GM18868 (cell line): Measurements from ENCODE around the gene DTWD2.
"Not testable (repeated sequence)": the region's sequence is repeated elsewhere in the genome, so short reads cannot be mapped to it uniquely, and the experiment has no call there.

ENCODE experiments used
- ATAC-seq: cut with Tn5 transposase; IDR thresholded peaks from one replicate; pipeline ENCODE4 v1.9.1; 2021; ENCODE audit warnings: mild to moderate bottlenecking, moderate library complexity; ENCODE audit not compliant: unreplicated experiment

DTWD2 gene

DNA sequence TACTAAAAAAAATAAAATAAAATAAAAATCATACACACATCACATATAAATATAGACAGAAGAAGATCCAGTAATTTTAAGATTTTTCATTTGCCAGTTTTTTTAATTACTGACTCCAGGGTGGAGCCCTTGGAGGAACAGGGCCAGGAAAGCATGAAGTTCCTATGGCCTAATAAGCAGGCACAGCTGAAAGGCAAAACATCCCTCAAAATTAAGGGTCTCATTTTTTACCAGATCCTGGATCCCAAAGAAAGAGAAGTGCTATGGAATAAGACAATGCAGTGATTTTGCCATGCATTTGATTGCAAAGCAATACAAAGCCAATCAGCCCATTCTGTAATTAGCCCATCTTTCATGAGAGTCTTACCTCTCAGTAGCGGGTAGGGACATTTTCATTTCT lies 11.3 kb upstream of the DTWD2 start:
- no peak for ATAC-seq

DNA sequence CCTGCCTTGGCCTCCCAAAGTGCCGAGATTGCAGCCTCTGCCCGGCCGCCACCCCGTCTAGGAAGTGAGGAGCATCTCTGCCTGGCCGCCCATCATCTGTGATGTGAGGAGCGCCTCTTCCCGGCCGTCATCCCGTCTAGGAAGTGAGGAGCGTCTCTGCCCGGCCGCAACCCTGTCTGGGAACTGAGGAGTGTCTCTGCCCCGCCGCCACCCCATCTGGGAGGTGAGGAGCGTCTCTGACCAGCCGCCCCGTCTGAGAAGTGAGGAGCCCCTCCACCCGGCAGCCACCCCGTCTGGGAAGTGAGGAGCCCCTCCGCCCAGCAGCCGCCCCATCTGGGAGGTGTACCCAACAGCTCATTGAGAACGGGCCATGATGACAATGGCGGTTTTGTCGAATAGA lies 10.5 kb upstream of the DTWD2 start:
- ATAC-seq: not testable (repeated sequence)

DNA sequence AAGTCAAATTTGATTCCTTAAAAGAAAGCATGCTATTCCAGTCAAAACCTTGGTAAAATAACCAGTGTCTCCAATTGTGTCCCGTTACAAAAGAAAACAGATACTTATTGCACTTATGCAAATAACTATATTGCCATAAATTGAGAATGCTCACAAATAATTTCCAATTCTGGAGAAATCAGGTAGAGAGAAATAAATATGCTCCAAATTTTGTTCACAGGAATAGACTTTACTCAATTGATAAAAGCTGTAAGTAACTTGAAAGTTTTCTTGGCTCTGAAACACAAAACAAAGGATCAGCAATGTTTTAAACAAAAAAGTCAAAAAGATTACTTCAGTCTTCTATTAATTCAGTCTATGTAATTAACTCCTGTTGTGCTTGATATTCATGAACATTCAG lies 7.8 kb upstream of the DTWD2 start:
- ATAC-seq: no peak

DNA sequence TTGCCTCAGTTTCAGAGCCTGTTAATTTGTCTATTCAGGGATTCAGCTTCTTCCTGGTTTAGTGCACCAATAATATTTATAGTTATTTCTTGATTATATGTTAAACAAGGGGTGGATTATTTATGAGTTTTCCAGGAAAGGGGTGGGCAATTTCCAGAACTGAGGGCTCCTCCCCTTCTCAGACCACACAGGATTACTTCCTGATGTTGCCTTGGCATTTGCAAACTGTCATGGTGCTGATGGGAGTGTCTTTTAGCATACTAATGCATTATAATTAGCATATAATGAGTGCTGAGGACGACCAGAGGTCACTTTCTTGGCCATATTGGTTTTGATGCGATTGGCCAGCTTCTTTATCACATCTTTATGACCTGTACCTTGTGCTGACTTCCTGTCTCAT lies 6.2 kb upstream of the DTWD2 start:
- ATAC-seq: no peak

DNA sequence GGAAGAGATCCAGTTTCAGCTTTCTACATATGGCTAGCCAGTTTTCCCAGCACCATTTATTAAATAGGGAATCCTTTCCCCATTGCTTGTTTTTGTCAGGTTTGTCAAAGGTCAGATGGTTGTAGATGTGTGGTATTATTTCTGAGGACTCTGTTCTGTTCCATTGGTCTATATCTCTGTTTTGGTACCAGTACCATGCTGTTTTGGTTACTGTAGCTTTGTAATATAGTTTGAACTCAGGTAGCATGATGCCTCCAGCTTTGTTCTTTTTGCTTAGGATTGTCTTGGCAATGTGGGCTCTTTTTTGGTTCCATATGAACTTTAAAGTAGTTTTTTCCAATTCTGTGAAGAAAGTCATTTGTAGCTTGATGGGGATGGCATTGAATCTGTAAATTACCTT lies 4.8 kb upstream of the DTWD2 start:
- ATAC-seq: not testable (repeated sequence)

DNA sequence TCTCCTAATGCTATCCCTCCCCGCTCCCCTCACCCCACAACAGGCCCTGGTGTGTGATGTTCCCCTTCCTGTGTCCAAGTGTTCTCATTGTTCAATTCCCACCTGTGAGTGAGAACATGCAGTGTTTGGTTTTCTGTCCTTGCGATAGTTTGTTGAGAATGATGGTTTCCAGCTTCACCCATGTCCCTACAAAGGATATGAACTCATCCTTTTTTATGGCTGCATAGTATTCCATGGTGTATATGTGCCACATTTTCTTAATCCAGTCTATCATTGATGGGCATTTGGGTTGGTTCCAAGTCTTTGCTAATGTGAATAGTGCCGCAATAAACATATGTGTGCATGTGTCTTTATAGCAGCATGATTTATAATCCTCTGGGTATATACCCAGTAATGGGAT lies 3.7 kb upstream of the DTWD2 start:
- not testable (repeated sequence) for ATAC-seq

DNA sequence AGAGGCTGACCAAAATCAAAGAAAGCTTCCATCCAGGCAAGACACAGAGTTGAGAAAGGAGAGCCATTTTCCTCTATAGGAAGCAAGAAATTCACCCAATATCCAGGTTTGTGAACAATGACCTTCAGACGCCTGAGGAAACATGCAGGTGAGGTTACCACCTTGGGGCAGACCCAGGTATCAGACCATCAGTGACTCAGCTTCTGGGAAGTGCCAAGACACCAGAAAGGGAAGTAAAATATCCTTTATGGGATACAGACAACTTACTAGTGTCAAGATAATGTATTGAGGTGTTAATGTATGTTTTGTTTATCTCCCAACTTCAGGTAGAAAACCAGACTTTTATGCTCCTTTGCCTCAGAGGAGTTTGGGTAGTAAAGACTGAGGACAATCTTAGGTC lies 2.2 kb upstream of the DTWD2 start:
- no peak for ATAC-seq

DNA sequence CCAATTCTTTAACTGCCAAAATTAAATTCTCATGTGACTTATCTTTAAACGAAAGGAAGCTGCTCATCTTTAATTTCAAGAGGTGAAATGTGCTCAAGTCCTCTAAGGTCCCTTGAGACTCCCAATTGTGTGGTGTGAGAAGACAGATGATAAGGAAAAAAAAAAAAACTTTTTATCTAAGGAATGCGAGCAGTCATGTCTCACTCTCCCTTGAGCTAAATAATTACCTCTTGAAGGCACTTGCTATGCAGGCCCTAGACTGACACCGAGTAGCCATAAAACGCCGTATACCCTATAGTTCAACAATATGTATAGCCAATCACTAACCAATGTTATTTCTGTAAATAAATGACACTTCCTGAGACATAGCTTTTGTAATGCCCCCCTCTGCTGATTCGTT lies 1.5 kb upstream of the DTWD2 start:
- no peak for ATAC-seq

DNA sequence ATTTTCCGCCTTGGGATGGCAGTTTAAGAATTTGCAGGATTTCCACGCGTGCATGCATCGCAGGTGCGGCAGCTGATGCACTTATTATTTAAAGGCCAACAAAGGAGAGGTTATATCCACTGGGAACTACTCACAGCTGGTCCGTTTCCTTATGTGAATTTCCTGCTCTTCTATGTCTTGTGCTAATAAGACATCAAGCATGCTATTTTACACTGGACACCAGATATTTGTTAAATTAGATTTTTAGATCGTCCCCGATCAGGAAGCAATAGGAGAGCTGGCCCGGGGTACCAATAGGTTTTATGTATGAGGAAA lies 476 bp upstream of the DTWD2 start:
- ATAC-seq: no peak

DNA sequence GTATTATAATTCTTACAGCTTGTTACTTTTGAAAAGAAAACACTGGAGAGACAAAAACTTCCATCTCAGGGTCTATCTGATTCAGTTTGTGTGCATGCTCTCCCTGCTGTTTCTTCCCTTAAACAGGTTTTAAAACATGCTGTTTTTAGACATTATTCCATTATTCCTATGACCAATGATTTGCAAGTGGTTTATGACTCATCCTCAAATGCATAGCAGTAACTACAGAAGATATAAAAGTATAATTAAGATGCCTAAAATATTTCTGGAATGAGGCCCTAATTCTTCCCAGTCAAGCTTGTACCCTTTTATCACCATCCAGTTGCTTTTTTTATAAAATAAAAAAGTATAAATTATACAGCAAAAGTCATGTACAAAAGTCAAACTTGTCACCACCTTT lies 3.7 kb downstream of the DTWD2 start:
- no peak for ATAC-seq

DNA sequence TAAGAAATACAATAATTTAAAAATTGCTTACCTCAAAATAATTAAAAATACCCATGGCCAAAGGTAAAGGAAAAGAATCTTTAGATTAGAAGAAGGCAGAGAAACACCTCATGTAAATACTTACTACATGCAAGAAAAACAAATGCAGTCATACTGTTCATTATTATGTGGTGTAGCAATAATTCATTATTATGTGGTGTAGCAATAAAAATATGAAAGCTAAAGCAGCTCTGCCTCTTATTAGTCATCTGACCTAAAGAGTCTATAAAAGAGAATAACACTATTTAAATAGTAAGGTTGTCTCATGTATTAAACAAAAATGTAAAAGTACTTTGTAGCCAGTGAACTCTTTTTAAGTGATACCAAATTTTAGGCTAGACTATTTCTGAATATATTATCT lies 6.6 kb downstream of the DTWD2 start:
- no peak for ATAC-seq

DNA sequence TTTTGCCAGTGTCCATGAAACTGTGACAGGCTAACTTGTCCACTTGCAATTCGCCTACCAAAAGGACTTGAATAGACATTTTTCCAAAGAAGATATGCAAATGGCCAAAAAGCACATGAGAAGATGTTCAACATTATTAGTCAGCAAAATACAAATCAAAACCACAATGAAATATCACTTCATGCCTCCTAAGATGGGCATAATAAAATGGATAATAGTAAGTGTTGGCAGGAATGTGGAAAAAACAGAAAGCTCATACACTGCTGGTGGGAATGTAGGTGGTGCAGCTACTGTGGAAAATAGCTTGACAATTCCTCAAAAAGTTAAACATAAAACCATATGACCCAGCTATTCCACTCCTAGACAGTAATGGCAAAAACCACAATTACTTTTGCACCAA lies 7.9 kb downstream of the DTWD2 start:
- ATAC-seq: no peak

DNA sequence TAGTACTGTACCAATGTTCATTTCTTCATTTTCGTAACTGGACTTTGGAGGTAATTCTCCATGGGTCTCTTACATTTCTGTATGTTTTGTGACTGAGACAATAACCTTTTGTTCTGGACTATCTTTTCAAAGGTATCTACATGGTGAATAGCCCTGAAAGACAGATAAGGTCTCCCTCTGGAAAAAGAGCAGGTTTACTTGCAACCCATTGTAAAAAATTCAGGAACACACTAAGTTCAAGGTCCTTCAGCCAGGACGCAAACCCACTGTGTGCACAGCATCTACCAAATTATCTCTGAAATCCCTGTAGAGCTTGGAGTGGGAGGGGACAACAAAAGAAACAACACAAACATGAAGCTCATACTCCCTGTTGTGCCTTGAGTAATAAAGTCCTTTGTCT lies 8.3 kb downstream of the DTWD2 start:
- no peak for ATAC-seq

DNA sequence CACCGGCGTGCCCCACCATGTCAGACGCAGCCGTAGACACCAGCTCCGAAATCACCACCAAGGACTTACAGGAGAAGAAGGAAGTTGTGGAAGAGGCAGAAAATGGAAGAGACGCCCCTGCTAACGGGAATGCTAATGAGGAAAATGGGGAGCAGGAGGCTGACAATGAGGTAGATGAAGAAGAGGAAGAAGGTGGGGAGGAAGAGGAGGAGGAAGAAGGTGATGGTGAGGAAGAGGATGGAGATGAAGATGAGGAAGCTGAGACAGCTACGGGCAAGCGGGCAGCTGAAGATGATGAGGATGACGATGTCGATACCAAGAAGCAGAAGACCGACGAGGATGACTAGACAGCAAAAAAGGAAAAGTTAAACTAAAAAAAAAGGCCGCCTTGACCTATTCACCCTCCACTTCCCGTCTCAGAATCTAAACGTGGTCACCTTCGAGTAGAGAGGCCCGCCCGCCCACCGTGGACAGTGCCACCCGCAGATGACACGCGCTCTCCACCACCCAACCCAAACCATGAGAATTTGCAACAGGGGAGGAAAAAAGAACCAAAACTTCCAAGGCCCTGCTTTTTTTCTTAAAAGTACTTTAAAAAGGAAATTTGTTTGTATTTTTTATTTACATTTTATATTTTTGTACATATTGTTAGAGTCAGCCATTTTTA lies 14.4 kb downstream of the DTWD2 start:
- ATAC-seq: not testable (repeated sequence)

DNA sequence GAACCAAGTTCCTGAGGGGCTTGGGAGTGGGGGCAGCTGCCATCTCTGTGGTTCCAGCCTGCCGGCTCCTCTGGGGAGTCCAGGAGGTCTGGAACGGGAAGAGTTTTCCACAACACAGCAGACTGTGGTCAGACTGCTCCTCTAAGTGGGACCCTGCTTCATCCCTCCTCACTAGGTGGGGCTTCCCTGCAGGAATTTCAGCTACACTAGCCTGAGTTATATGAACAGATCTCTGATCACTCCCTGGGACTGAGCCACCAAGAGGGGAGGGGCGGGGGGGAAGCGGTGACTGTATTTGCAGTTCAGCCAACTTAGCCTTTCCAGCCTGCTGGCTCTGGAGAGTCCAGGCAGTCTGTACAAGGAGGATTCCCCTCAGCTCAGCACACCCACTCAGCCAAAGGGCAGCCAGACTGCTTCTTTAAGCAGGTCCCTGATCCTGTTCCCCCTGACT lies 19.4 kb downstream of the DTWD2 start:
- ATAC-seq: no peak

DNA sequence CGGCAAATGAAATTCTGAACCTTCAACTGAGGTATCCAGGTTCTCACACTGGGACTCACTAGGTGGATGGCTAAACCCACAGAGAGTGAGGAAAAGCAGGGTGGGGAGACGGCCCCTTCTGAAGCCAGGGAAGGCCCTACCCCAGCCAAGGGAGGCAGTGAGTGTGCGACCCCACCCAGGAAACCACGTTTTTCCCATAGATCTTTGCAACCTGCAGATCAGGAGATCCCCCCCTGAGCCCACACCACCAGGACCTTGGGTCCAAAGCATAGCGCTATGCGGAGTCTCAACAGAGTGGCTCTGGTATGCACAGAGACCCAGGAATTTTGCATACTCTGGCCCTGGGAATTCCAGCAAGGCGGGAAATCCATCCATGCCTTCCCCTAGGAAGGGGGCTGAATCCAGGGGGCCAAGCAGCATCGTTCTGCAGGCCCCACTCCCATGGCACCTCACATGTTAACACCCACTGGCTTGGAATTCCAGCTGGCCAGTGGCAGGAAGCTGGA lies 19.9 kb downstream of the DTWD2 start:
- no peak for ATAC-seq

DNA sequence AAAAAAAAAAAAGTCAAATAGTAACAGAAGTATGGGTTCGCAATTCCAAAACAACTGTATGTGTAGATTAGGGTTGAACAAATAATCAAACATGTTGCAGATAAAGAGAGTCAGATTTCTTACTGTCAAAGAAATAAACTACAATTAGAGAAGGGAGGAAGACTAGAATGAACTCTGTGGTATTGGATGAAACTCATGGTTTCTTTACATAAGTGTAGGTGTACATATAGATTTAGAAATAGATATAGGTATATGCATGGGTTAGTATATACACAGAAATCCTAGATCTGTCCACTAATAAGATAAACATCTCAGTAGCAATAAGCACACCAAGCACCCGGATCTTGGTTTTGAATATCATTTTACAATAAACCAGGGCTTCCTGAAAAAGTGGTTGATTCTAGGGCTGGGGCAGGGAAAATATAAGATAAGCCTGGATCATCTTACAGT lies 21.3 kb downstream of the DTWD2 start:
- no peak for ATAC-seq

DNA sequence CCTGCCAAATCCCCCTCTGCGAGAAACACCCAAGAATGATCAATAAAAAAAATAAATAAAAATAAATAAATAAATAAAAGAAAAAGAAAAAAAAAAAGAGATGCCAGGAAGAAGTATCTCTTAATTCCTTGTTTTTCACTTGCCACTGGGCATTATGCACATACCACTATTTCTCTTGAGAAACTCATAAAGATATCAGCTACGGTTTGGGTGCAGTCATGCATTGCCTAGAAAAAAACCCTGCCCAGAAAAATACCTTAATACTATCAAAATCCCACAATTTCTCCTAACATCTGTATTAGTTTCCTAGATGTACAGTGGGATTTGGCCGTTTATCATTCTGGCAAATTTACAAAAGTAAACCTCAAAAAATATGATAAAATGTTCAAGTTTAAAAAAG lies 22.5 kb downstream of the DTWD2 start:
- ATAC-seq: no peak

DNA sequence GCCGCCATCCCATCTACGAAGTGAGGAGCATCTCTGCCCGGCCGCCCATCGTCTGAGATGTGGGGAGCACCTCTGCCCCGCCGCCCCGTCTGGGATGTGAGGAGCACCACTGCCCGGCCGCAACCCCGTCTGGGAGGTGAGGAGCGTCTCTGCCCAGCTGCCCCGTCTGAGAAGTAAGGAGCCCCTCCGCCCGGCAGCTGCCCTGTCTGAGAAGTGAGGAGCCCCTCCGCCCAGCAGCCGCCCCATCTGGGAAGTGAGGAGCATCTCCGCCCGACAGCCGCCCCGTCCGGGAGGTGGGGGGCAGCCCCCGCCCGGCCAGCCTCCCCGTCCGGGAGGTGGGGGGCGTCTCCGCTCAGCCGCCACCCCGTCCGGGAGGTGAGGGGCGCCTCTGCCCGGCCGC lies 23.4 kb downstream of the DTWD2 start:
- ATAC-seq: not testable (repeated sequence)

DNA sequence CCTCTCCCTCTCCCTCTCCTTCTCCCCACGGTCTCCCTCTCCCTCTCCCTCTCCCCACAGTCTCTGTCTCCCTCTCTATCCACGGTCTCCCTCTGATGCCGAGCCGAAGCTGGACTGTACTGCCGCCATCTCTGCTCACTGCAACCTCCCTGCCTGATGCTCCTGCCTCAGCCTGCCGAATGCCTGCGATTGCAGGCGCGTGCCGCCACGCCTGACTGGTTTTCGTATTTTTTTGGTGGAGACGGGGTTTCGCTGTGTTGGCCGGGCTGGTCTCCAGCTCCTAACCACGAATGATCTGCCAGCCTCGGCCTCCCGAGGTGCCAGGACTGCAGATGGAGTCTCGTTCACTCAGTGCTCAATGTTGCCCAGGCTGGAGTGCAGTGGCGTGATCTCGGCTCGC lies 24.0 kb downstream of the DTWD2 start:
- not testable (repeated sequence) for ATAC-seq

DNA sequence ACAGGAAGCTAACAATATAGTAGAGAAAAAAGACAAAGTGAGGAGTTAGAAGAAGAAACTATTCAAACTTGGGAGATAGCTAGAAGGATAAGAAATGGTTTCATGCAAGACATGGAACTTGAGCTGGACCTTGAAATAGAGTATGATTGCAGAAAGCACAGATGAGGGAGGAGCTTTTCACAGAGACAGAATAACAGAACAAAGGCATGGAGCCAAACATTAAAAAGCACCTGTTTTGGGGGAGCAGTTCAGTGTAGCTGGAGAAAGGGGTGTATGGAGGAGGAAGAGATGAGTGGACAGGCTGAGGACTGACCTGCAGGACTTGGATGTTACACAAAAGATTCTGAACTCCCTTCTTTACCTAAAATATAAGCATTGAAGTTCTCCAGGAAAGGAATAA lies 25.2 kb downstream of the DTWD2 start:
- ATAC-seq: no peak

DNA sequence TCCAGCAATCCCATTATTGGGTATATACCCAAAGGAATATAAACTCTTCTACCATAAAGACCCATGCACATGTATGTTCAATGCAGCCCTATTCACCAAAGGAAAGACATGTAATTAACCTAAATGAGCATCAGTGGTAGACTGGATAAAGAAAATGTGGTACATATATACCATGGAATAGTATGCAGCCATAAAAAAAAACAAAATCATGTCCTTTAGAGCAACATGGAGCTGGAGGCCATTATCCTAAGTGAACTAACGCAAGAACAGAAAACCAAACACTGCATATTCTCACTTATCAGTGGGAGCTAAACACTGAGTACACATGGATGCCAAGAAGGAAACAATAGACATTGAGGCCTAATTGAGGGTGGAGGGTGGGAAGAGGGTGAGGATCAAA lies 27.8 kb downstream of the DTWD2 start:
- no peak for ATAC-seq

DNA sequence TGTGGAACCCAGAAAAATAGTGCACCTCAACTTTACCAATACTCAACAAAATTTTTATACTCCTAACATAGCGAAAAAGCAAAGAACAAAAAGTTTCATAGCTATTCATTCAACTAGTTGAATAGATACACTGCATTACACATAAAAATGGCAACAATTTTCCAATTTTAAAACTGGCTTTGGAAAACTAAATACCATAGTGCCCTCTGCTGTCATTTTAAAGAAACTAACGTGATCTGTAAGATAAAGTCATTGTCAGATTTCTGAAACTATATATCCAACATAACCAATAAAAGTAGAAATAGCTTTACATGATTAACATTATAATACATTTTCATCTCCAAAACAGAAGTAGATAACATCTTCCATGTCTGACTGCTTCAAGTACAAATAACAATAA lies 31.6 kb downstream of the DTWD2 start:
- peak; percentile 43 for ATAC-seq
